Suppressor macrophage treated with lipopolysaccharide for 4 hours (primary cell): ENCODE data around the gene MT4.
"Not testable (repeated sequence)": the region's sequence is repeated elsewhere in the genome, so short reads cannot be mapped to it uniquely, and the experiment has no call there.

ENCODE experiments used
- DNase-seq: peaks from one replicate; pipeline ENCODE4 v3.0.0-alpha.2; 2020

The MT4 gene

DNA sequence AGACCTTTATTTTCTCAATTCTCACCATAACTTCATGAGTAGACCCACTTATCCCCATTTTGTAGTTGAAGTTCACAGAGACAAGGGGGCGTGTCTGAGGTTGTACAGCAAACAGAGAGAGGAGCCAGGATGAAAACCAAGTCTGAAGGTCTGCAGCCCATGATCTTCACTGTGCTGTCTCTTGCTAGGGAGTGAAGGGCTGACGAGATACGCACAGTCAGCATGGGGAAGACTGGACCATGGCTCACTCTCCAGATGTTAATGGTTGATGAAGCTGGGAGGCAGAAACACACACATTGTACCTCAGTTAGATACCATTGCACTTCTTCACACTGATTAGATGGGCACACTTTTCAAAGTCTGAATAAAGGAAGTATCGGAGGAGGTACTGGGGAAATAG lies 5.8 kb upstream of the MT4 start:
- no peak for DNase-seq

DNA sequence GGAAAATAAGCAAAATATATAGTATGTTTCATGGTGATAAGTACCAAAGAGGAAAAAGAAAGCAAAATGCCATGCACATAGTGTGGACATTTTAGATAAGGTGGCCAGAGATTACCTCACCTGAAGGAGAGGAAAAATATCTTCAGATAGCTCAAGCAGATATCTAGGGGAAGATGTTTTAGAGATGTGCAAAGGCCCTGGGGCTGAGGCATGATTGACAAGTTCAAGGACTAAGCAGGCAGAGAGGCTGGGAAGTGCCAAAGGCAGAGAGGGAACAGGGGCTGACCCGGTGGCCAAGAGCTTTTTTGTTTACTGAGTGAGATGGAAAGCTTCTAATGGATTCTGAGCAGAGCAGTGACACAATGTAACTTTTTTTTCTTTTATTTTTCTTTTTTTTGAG lies 4.4 kb upstream of the MT4 start:
- DNase-seq, result no peak

DNA sequence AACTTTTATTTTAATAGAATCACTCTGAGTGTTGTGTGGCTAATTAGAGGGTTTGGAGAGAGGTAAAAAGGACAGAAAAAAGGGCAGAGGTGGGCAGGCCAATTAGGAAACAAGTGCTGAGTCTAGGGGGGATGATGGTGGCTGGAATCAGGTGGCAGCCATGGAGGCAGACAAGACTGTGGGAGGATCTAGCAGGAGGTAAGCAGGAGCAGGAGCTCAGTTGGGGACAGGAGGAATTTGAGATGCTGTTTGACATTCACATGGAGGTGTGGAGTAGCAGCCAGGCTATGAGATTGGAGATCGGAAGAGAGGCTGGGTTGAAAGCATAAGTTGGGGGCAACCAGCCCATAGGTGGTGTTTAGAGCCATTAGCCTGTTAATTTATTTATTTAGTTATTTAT lies 3.7 kb upstream of the MT4 start:
- no peak for DNase-seq

DNA sequence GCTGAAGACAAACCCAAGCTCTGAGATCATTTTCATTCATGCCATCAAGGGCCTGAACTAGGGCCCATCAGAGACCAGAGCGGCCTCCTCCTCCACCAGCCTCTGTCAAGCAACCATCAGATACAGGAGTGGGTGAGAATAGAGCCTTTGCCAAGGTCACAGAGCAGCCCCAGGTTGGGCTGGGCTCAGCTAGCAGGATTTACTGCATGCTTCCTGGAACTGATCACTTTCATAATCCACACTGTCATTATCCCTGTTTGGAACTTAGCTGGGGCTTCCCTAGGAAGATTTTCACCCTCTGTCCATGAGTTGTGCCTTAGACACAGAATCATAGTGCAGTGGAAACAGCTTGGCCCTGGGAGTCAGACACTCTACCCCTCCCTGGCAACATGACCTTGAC lies 5.1 kb downstream of the MT4 start:
- DNase-seq, result no peak

DNA sequence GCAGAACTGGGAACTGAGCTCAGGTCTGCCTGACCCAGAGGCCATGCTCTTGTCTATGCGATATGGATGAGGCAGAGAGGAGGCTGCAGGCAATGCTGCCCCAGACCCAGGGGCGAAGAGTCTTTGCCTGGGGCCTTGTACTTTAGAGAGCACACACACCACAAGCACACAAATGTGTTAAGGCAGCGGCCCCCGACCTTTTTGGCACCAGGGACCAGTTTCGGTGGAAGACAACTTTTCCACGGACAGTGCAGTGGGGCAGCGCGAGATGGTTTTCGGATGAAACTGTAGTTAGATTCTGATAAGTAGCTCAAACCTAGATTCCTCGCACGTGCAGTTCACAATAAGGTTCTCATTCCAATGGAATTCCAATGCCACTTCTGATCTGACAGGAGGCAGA lies 6.7 kb downstream of the MT4 start:
- no peak for DNase-seq

DNA sequence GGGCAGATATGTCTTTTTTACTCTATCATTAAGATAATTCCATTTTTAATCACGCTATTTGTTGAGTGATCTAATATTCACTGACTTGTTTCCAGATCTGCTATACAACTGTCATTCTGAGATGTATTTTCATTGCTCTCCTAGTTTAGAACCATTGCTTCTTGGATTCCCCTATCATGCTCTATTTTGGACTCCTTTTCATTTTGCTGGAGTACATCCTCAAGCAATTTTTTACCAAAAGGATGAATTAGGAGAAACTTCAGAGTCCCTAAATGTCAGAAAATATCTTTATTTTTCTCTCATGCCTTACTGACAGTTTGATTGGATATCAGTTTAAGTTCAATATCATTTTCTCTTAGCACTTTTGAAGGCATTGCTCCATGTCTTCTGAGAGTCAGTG lies 9.8 kb downstream of the MT4 start:
- DNase-seq, result no peak

DNA sequence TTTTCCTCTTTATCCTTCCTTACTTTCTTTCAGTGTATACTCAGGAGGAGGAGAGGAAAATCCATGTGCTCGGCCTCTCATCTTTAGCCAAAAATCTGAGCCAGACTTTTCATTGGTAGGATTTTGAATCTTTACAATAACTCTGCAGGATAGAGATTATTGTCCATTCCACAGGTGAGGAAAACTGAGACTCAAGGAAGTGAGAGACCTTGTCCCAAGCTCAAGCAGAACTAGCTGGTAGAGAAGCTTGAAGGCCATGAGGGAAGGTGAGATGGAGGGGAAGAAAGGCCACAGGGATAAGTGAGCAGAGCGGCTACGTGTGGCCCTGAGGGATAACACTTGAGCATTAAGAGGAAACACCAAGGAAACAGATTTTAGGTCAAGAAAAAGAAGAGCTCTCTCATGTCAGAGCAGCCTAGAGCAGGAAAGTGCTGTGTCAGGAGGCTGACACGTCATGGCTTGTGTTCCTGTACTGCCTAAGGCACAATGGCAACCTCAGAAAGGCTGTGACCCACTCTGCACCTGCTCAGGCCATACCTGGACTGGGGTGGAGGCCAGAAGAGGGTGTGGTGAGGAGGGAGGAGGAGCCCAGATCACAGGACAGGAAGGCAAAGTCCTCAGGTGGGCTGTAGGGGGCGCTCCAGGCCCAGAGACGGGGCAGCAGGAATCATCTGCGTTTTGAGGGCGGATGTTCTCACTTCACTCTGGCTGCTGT lies 11.9 kb downstream of the MT4 start:
- DNase-seq, result peak; percentile 81

DNA sequence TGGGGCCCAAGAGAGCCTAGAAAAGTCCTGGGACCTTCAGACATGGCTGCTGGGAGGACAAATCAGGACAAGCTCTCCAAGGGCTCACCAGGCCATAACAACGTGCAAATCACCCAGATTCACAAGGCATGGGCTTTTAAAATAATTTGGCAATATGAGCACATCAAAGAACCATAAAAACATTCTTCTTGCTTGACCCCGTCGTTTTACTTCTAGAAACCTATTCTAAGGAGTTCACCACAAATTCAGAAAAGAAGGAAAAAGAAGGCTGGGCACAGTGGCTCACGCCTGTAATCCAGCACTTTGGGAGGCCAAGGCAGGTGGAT lies 12.4 kb downstream of the MT4 start:
- DNase-seq, result no peak

DNA sequence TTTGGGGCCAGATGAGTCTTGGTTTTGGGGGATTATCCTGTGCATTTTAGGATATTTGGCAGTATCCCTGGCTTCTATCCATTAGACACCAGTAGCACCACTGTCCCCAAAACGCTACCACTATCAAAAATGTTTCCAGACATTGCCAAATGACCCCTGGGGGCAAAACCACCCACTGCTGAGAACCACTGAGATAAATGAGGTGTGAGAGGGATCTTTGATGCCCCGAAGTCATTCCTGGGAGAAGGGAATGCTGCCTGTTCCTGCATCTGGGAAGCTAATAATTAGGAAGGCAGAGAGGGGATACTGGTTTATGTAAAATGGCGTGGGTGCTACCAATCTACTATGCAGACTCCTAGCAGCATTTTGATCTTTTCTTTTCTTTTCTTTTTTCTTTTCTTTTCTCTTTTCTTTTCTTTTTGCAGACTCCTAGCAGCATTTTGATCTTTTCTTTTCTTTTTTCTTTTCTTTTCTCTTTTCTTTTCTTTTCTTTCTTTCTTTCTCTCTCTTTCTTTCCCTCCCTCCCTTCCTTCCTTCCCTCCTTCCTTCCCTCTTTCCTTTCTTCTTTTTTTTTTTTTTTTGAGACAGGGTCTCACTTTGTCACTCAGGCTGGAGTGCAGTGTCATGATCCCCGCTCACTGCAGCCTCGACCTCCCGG lies 15.6 kb downstream of the MT4 start:
- no peak for DNase-seq

DNA sequence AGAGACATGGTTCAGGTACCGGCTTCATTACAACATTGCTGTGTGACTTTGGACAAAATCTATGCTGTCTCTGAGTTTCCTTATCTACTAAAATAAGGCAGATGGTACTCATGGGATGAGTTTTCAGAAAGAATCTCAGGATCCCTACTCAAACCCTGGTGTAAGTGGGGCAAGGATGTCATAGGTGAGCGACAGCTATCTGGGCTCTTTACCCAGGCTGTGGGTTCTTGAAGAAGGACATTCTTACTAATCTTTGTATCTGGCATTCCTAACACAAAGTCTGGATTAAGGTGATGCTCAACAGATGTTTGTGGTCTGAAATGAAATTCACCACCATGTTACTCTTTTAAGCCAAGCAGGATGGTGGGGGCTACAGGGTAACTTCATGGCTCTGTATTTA lies 18.0 kb downstream of the MT4 start:
- not testable (repeated sequence) for DNase-seq

DNA sequence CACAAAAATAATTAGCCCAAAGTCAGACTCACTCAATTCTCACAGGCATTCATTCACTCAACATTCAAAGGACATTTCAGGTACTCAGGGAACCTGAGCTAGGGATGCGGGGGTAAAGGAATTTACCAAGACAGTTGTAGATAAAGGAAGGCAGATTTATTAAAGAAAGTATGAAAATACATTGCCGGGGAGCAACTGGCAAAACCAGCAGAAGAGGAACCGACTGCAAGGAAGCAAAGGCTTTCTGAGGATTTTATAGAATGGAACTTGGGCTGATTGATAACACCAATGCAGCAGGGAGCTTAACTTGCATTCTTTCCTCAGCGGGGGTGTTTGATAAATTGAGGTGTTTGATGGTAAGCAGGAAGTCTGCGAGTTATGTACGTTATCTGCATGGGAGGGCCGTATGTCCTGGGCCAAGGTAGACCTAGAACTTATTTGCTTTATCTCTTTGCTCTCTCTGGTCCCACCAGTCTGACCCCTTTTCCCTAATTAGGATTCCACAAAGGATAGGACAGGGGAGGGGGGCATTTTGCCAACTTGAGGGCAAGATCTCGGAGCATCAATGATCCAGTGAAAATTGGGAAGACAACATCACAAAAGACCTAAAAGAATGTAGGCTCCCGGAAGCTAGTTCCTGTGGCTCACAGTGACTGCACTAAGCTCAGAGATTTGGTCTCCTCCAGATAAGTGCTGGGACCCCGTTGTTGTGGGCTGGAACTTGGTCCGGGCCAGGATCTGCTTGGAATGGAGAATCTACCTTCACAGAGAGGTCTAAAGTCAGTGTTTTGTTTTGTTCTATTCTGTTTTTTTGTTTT lies 18.7 kb downstream of the MT4 start:
- DNase-seq, result no peak

DNA sequence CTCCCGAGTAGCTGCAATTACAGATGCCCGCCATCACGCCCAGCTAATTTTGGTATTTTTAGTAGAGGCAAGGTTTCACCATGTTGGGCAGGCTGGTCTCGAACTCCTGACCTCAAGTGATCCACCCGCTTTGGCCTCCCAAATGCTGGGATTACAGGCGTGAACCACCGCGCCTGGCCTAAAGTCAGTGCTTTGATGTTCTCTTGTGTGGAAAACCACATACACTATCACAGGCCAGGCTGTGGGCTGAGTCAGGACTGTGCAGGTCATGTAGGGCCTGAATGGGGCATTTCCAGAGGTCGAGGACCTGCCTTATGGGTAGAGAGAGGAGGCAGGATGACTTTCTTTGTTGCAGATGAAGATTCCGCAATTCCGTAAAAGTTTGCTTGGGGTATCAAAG lies 19.4 kb downstream of the MT4 start:
- DNase-seq, result no peak

DNA sequence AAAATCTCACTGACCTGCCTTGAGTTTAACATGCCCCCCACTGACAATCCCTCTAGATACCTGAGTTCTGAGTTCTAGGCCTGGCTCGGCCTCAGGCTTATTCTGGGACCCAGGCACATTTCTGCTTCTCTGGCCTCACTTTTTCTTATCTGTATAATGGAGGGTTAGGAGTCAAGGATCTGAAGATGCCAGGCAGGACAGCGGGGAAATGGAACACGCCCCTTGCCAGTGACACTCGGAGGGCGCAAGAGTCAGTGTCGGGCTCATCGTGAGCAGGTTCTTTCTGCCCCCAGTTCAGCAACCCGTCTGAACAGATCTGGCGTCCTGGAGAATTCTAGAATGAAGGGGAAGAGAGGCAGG lies 23.9 kb downstream of the MT4 start:
- DNase-seq, result no peak

DNA sequence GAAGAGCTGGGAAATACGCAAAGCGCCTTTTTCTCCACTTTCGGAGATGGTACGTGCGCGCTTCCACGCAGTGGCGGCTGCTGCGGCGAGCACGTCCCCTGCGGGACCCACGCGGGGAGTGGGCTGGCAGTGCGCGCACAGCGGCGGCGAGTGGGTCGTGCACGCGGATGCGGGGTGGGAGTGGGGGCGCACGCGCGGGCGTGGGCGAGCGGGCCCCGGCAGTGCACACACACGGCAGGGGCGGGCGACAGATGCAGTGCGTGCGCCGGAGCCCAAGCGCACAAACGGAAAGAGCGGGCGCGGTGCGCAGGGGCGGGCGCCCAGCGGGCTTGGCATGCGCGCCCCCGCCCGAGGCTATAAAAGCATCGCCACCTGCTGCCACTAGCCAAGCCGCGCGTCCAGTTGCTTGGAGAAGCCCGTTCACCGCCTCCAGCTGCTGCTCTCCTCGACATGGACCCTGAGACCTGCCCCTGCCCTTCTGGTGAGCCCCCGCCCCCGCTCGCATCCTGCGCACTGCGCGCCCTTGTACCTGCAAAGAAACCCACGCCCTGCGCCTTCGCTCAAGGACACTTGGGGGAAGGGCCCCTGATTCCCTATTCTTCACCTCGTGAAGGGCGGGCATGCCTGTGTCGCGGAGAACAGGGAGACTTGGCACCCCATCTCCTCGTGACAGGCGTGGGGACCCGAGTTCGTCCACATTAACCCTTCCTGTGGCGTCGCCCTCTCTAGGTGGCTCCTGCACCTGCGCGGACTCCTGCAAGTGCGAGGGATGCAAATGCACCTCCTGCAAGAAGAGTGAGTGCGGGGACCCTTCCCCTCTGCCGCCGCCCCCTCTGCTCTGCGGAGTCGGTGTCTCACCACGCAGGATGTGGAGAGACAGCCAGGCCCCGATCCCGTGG lies 24.5 kb downstream of the MT4 start, which contains the start of gene MT3:
Gene MT3 (plus strand): TSS at position 388 of the 899 bp plus-strand sequence. CDS start 63 bp downstream, at position 451.
- no peak for DNase-seq

DNA sequence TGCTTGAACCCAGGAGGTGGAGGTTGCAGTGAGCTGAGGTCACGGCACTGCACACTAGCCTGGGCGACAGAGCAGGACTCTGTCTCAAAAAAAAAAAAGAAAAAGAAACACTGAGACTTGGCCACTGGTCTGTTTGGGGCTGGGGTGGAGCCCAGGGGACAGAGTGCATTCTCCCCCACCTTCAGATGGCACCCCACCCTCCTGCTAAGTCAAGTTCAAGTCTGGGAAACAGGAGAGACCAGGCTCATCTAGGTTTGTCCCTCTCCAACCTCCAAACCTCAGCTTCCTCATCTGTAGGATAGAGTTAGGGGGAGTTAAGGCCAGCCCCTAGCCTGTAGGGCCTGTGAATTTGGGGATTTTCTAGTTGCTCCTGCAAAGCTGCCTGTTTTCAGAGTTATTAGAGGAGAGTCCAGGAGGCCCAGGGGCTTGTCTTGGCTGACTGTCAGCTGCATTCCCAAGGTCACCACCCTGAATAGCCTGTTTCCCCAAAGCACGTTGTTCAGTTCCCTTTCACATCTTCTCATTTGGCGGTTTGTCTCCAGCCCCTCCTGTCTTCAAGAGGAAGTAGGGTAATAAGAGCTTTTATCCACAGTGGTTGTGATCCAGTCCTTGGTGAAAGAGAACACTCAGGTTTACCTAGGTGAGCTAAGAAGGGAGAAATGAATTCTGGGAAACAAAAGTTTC lies 26.6 kb downstream of the MT4 start:
- peak; percentile 39 for DNase-seq

DNA sequence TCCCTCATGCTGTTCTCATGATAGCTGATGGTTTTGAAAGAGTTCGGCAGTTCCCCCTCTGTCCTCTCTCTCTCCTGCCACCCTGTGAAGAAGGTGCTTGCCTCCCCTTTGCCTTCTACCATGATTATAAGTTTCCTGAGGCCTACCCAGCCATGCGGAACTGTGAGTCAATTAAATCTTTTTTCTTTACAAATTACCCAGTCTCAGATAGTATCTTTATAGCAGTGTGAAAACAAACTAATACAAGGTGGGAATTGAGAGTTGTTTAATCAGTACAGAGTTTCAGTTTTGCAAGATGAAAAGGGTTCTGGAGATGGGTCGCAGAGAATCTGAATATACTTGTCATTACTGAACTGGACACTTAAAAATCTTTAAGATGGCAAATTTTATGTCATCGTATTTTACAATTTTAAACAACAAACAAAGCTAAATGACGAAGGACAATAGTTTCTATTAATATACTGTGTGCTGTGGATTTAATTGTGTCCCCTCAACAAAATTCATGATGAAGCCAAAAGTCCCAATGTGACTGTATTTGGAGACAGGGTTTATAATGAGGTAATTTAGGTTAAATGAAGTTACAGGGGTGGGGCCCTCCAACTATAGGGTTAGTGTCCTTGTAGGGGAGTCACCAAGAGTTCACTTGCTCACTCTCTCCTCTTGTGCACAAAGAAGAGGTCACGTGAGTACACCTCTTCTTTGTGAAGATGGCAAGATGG lies 28.9 kb downstream of the MT4 start:
- DNase-seq, result no peak

DNA sequence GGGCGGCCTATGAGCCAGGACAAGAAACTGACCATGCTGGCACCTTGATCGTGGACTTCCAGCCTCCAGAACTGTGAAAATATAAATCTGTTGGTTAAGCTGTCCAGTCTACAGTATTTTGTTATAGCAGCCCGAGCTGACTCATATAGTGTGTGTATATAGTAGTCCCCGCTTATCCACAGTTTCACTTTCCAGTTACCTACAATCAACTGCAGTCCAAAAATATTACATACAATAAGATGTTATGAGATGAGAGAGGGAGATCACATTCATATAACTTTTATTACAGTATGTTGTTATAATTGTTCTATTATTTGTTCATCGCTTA lies 29.4 kb downstream of the MT4 start:
- no peak for DNase-seq

DNA sequence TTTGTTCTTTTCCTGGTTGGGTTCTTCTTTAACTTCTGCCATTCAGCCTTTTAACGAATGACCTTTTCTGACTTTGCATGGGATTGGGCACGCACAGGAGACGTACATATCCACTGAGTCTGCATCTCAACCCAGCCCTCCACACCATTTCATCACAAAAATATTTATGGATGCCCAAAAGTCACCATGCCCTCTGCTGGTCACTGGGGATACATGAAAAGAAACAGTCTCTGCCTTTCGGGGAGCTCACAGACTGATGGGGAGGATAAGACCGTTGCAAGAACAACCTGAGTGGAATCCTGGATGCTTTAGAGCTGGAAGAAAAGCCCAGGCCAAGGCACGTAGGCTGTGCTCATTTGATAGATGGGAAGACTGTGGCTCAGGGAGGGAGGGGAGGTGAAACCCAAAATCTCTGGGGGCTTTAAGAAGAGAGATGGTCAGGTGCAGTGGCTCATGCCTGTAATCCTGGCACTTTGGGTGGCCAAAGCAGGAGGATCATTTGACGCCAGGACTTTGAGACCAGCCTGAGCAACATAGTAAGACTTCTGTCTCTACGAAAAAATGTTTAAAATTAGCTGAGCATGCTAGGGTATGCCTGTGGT lies 35.6 kb downstream of the MT4 start:
- peak; percentile 72 for DNase-seq

DNA sequence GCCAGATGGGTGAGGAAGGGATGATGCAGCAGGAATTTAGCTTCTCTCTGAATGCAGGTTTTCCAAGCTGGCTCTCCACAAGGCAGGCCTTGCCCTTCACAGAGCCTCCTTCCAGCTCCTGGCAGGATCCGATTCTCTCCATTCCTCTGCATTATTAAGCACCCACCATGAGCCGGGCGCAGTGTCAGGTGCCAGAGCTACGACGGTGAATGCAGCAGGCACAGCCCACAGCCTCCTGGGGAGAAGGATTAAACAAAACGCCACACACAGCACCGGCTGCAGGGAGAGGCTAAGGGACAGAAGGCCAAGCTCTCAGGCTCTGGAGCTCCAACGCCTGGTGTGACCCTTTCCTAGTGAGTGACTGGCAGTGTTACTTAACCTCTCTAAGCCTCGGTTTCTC lies 36.5 kb downstream of the MT4 start:
- DNase-seq, result no peak

DNA sequence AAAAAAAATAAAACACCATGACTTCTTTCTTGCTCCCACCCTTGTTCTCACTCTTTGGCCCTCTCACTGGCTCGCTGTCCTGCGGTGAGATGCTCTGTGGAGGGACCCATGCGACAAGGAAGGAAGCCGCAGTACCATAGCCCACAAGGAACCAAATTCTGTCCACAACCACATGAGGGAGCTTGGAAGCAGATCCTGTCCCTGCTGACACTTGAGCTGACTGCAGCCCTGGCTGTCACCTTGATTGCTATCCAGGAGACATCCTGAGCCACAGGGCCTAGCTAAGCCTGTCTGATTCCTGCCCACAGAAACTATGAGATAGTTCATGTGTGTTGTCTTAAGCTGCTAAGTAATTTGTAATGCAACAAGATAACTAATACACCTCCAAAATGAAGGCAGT lies 38.7 kb downstream of the MT4 start:
- peak; percentile 64 for DNase-seq

DNA sequence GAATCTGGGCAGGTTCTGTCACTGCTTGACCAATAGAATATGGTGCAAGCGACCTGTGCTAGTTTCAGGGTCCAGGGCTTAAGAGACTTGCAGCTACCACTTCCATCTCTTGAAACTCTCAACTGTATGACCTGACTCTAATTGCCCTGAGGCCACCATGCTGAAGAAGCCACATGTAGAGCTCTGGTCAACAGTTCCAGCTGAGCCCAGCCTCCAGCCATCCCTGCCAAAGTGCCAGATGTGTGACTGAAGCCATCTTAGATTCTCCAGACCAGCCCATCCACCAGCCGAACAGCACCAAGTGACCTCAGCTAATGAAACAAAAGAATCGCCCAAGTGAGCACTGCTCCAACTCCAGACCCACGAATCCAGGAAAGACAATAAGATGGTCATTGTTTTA lies 40.1 kb downstream of the MT4 start:
- DNase-seq, result no peak

DNA sequence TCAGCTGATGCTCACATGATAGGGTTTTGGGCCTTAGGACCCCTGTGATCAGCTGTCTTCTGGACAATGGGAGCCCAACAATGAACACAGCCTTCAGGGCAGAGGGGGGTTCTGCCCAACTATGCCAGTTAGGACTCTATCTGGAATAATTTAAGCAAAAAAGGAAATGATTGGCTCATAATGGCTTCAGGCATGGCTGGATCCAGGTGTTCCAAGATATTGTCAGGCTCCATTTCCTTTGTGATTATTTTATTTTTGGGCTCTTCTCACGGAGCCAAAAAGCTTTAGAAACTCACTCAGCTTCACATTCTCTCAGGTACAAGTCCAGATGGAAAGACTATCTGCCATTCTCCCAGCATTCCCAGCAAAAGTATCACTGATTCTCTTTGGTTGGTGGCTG lies 40.6 kb downstream of the MT4 start:
- DNase-seq, result no peak
